Neutrophil (primary cell): ENCODE measurements around the gene RNF31.

Experiments used
- H3K27ac ChIP-seq: fragments of 200-600 bp; sonication (generic); 2 replicates; pipeline ENCODE4 v1.5.1; 2016; ENCODE audit warnings: mild to moderate bottlenecking, moderate library complexity
- H3K27me3 ChIP-seq: fragments of 200-600 bp; sonication (generic); 2 replicates; pipeline ENCODE4 v1.6.0; 2016; ENCODE audit warnings: mild to moderate bottlenecking
- H3K36me3 ChIP-seq: fragments of 200-600 bp; sonication (generic); 2 replicates; pipeline ENCODE4 v1.5.1; 2017
- H3K4me1 ChIP-seq, 2 experiments: fragments of 200-600 bp in 1 of 2; sonication (generic) in 1 of 2; 1 replicate in 1 of 2; 2 replicates in 1 of 2; pipeline versions ENCODE4 v1.5.1 to v1.6.1; 2013 to 2016; ENCODE audit warnings: low read depth in 1 of 2, low read length in 1 of 2, mild to moderate bottlenecking in 1 of 2, moderate library complexity in 1 of 2; ENCODE audit not compliant: control insufficient read depth in 1 of 2, insufficient read depth in 1 of 2
- H3K4me3 ChIP-seq, 2 experiments: fragments of 200-600 bp in 1 of 2; sonication (generic) in 1 of 2; 1 replicate in 1 of 2; 2 replicates in 1 of 2; pipeline ENCODE4 v1.5.1; 2013 to 2016; ENCODE audit warnings: low read depth in 1 of 2, low read length in 1 of 2, mild to moderate bottlenecking in 1 of 2, moderate library complexity in 1 of 2
- H3K9me3 ChIP-seq: fragments of 200-600 bp; sonication (generic); 2 replicates; pipeline ENCODE4 v1.5.1; 2016
- CTCF ChIP-seq: fragments of 200-600 bp; sonication (generic); IDR thresholded peaks from 2 replicates; pipeline ENCODE4 v1.5.1; 2016; ENCODE audit warnings: antibody characterized with exemption

The RNF31 gene

GRCh38 chr14:24141097-24141880 lies 6.0 kb upstream of the RNF31 start, which contains the start of gene EMC9:
EMC9 (minus strand) TSS chr14:24141591; CDS start chr14:24141304, 287 bp downstream.
- peak within 1 kb of the TSS; percentile 86 for H3K27ac ChIP-seq
- H3K9me3 ChIP-seq: no peaks in the 10 kb centered on the region
- peak within 1 kb of the TSS; percentile 66 to 83 for H3K4me3 ChIP-seq
- H3K27me3 ChIP-seq: no peaks in the 10 kb centered on the region
- peak; percentile 93 for TF ChIP-seq CTCF
- peaks cover 27% of the 10 kb centered on the region for H3K36me3 ChIP-seq
- H3K4me1 ChIP-seq: peaks cover 50 to 55% of the 10 kb centered on the region in 2 experiments

DNA sequence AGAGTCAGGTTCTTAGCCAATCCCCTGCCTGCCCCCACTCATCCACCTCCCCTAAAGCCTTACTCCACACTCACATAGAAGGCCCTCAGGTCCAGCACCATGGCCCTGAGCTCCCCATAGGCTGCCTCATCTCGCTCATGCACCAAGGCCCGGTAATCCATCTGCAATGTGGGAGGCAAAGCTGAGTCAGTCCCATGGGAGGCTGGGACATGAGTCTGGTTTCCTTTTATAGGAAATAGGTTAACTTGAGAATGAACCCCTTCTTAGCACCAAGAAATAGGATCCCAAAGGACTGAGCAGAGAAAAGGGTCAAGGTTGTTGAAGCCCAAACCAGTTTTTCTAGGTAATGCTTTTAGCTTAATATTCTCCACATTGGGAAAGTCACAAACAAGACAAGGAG lies 3.8 kb upstream of the RNF31 start:
- no peaks in the 10 kb centered on the region for H3K27me3 ChIP-seq
- TF ChIP-seq CTCF: no peak
- no peaks in the 10 kb centered on the region for H3K9me3 ChIP-seq
- no peak overlapping the region for H3K27ac ChIP-seq
- H3K36me3 ChIP-seq: peaks cover 13% of the 10 kb centered on the region
- no peak overlapping the region for H3K4me3 ChIP-seq
- H3K4me1 ChIP-seq: peaks cover 47 to 49% of the 10 kb centered on the region in 2 experiments

DNA sequence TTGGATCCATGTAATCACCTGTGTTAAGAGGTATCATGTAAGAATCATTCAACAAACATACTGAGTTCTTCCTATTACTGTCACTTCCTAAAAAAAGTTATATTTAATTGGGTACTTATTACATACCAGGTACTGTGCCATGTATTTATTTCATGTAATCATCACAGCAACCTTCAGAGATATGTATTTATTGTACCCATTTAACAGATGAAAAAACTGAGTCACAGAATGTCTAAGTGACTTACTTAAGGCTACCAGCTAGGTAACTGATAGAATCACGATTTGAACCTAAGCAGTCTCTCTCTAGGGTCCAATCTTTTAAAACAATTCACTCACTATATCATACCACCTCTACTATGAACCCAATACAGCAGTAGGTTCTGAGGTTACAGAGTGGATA lies 2.8 kb upstream of the RNF31 start:
- H3K4me1 ChIP-seq: peaks cover 54 to 55% of the 10 kb centered on the region in 2 experiments
- no peak overlapping the region for H3K4me3 ChIP-seq
- no peak for TF ChIP-seq CTCF
- no peaks in the 10 kb centered on the region for H3K9me3 ChIP-seq
- H3K27me3 ChIP-seq: no peaks in the 10 kb centered on the region
- peaks cover 13% of the 10 kb centered on the region for H3K36me3 ChIP-seq
- H3K27ac ChIP-seq: no peak overlapping the region

GRCh38 chr14:24145219-24145618 lies 2.1 kb upstream of the RNF31 start:
- Histone ChIP-seq H3K9me3 (no peaks in the 10 kb centered on the region), H3K36me3 (peaks cover 18% of the 10 kb centered on the region), H3K27ac (peak overlapping the region; percentile 97), H3K4me1 (peaks cover 52 to 53% of the 10 kb centered on the region in 2 experiments), H3K27me3 (no peaks in the 10 kb centered on the region), H3K4me3 (peak overlapping the region in 1 of 2 experiments; percentile 99)
- no peak for TF ChIP-seq CTCF

DNA sequence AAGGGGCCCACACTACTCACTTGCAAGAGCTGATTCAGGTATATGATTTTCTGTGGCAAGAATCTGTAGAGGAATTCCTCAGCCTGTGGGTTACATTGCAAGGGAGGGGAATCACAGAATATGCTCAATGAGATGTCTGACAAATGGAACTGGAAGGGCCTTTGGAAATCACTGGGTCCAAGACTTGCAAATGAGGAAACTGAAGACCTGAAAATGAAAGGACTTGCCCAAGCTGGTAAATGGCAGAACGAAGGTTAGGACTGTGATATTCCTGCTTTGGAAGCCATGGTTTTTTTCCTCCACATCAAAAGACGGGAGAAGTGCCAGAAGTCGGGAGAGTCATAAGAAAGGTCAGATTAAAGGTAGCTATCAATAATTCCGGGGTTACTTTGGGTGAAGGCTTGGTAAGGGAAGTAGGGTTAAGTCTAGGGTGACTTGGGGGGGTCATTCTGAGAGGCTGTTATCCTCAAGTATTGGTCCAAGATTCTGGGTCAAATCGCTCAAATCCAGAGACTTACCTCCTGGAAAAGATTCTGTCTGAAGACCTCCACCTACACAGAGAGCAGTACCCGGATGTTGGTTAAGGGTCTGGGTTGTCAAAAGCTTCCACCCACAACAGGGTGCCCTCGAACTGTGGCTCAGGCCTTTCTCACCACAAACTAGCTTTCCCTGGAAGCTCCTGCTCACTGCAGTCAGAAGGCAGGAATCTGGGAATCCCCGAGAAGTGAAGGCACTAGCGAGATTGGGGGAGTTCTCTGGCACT lies 1.4 kb upstream of the RNF31 start:
- peaks cover 24% of the 10 kb centered on the region for H3K36me3 ChIP-seq
- peak overlapping the region; percentile 90 to 99 for H3K4me3 ChIP-seq
- no peaks in the 10 kb centered on the region for H3K27me3 ChIP-seq
- no peak for TF ChIP-seq CTCF
- H3K27ac ChIP-seq: peak overlapping the region; percentile 97
- no peaks in the 10 kb centered on the region for H3K9me3 ChIP-seq
- peaks cover 46% of the 10 kb centered on the region in 2 experiments for H3K4me1 ChIP-seq
